HepG2 (cell line): Measurements from ENCODE around the gene ARHGAP10. TPM values are rescaled to one million over a fixed set of nuclear protein-coding genes. Genes with fewer than 3 reads are reported as not detected.

Source experiments
- ATAC-seq: fragments of 200-7000 bp; cut with Tn5 transposase; 3 replicates; pipeline ENCODE4 v1.9.1; 2020; ENCODE audit warnings: mild to moderate bottlenecking, moderate library complexity
- BruUV-seq: library from RNA; stranded (reverse); fragments of 400-500 nt; replicated peaks from 2 replicates; lab custom pipeline; 2021; lab: Mats Ljungman, UMichigan
- CTCF ChIA-PET: fragments of 300-600 bp; formaldehyde crosslinking; extraction: SDS; loops from one replicate; lab custom pipeline; 2021; ENCODE audit warnings: low total read pairs, inconsistent platforms, low intra/inter-chr PET ratio; lab: Yijun Ruan, JAX
- POLR2A ChIA-PET: fragments of 350-600 bp; sonication (Branson Sonifier 250); formaldehyde crosslinking; loops from one replicate; lab custom pipeline; 2020; ENCODE audit warnings: antibody characterized with exemption, inconsistent platforms; lab: Yijun Ruan, JAX
- DNase-seq: peaks from one replicate; pipeline ENCODE4 v3.0.0-alpha.2; 2015; ENCODE audit warnings: low spot score
- FAIRE-seq: peaks from 3 replicates; lab custom pipeline; 2011; peaks lifted over from hg19 to GRCh38; lab: Jason Lieb, UNC
- H2AFZ ChIP-seq: one replicate; pipeline ENCODE4 v1.6.1; 2011; ENCODE audit warnings: low read length, inconsistent platforms
- H3K27ac ChIP-seq: fragments of 300-600 bp; 3 replicates; pipeline ENCODE4 v1.8.0; 2011; ENCODE audit warnings: mixed run types, mild to moderate bottlenecking, mixed read lengths, low read length, inconsistent platforms; ENCODE audit not compliant: insufficient read depth; ENCODE audit errors: extremely low read length
- H3K27me3 ChIP-seq, 2 experiments: fragments of 200-600 bp in 1 of 2; 2 replicates in 1 of 2; 3 replicates in 1 of 2; pipeline versions ENCODE4 v1.6.0 to v1.8.0; 2011; ENCODE audit warnings: low read length in 2 of 2, mild to moderate bottlenecking in 2 of 2, moderate library complexity in 2 of 2, inconsistent platforms in 1 of 2; ENCODE audit not compliant: insufficient read depth in 2 of 2, control insufficient read depth in 1 of 2
- H3K36me3 ChIP-seq, 2 experiments: fragments of 200-600 bp in 1 of 2; replicated peaks in 1 of 2; 2 replicates in 1 of 2; 3 replicates in 1 of 2; pipeline versions ENCODE4 v1.5.1 to v1.8.0; 2011; ENCODE audit warnings: low read length in 2 of 2, inconsistent platforms in 1 of 2; ENCODE audit not compliant: insufficient read depth in 2 of 2, control insufficient read depth in 1 of 2
- H3K4me1 ChIP-seq: 2 replicates; pipeline ENCODE4 v1.5.1; 2012; ENCODE audit warnings: low read length, inconsistent platforms; ENCODE audit not compliant: insufficient read depth
- H3K4me2 ChIP-seq: 2 replicates; pipeline ENCODE4 v1.6.0; 2011; ENCODE audit warnings: low read depth, low read length, inconsistent platforms
- H3K4me3 ChIP-seq, 3 experiments: fragments of 200-600 bp in 1 of 3; sonication (generic), shearing (Covaris generic) in 1 of 3; replicated peaks in 1 of 3; 2 replicates each; pipeline ENCODE4 v1.5.1; 2011 to 2016; ENCODE audit warnings: low read length in 3 of 3, inconsistent platforms in 2 of 3, low read depth in 2 of 3, mild to moderate bottlenecking in 2 of 3, control low read depth in 1 of 3, mixed read lengths in 1 of 3; ENCODE audit not compliant: insufficient read depth in 1 of 3
- H3K79me2 ChIP-seq: one replicate; pipeline ENCODE4 v1.6.1; 2011; ENCODE audit warnings: low read length, inconsistent platforms; ENCODE audit not compliant: insufficient read depth
- H3K9ac ChIP-seq: 2 replicates; pipeline ENCODE4 v1.6.0; 2011; ENCODE audit warnings: mild to moderate bottlenecking, low read depth, low read length, inconsistent platforms; ENCODE audit not compliant: insufficient read depth
- H3K9me3 ChIP-seq: 2 replicates; pipeline ENCODE4 v1.5.1; 2012; ENCODE audit warnings: mild to moderate bottlenecking, low read length
- H4K20me1 ChIP-seq: 2 replicates; pipeline ENCODE4 v1.6.0; 2011; ENCODE audit warnings: inconsistent platforms, mild to moderate bottlenecking, low read length, moderate library complexity; ENCODE audit not compliant: insufficient read depth
- EP300 ChIP-seq, 3 experiments: sonication (generic) in 1 of 3; formaldehyde crosslinking in 1 of 3; IDR thresholded peaks; 2 replicates each; pipeline versions ENCODE4 v1.5.1 to v1.6.1; 2011 to 2020; ENCODE audit warnings: low read depth in 2 of 3, low read length in 2 of 3, borderline replicate concordance in 1 of 3, improper control_type of control experiment in 1 of 3, mild to moderate bottlenecking in 1 of 3, missing genetic modification reagents in 1 of 3, moderate library complexity in 1 of 3
- PAXIP1 ChIP-seq: sonication (generic); formaldehyde crosslinking; conservative IDR thresholded peaks from 2 replicates; pipeline ENCODE4 v1.4.0; 2020; ENCODE audit warnings: mild to moderate bottlenecking, missing genetic modification reagents, moderate library complexity
- ZBTB34 ChIP-seq: sonication (generic); formaldehyde crosslinking; IDR thresholded peaks from 2 replicates; pipeline ENCODE4 v1.8.0; 2022; ENCODE audit warnings: mild to moderate bottlenecking, missing genetic modification reagents
- ZBTB8A ChIP-seq: sonication (generic); formaldehyde crosslinking; IDR thresholded peaks from 2 replicates; pipeline ENCODE4 v1.4.0; 2020; ENCODE audit warnings: mild to moderate bottlenecking, low read depth, missing genetic modification reagents, borderline replicate concordance
- ZMYM3 ChIP-seq: sonication (generic); formaldehyde crosslinking; IDR thresholded peaks from 2 replicates; pipeline ENCODE4 v1.5.1; 2020; ENCODE audit warnings: mild to moderate bottlenecking, missing genetic modification reagents
- ZNF512B ChIP-seq: sonication (generic); formaldehyde crosslinking; IDR thresholded peaks from 2 replicates; pipeline ENCODE4 v1.5.1; 2020; ENCODE audit warnings: missing genetic modification reagents, mild to moderate bottlenecking, borderline replicate concordance
- WGBS: methylation state at CpG from one replicate; pipeline ENCODE4 v1.1.6; 2017; ENCODE audit warnings: low lambda C conversion rate; 5-methylcytosine and 5-hydroxymethylcytosine counted together
- in situ Hi-C: cut with HindIII; loops from 2 replicates; pipeline ENCODE4 v1.10.0; 2017; ENCODE audit warnings: low pct_unique_long_range_greater_than_20kb; ENCODE audit not compliant: extremely low pct_ligation_motif_present
- intact Hi-C: fragments of 100-400 bp; cut with micrococcal nuclease; formaldehyde crosslinking; loops from one replicate; pipeline ENCODE4 v1.10.0; 2022; ENCODE audit not compliant: unreplicated experiment
- polyA plus RNA-seq, 8 experiments: library from polyadenylated mRNA; depleted of rRNA in 3 of 8; stranded (reverse) in 7 of 8; unstranded in 1 of 8; fragments of >200 nt; fragmentation: Illumina TruSeq in 4 of 8; extraction: Trizol in 4 of 8; gene quantifications; 2 replicates each; pipeline versions ENCODE4 v1.2.1 to v1.2.3, GENCODE V29; 2011 to 2016; ENCODE audit warnings: low read depth in 4 of 8, missing spikeins in 1 of 8, mixed read lengths in 1 of 8; ENCODE audit not compliant: insufficient read depth in 1 of 8
- total RNA-seq, 5 experiments: library from RNA; depleted of rRNA; stranded (reverse); fragments of >200 nt; fragmentation: Illumina TruSeq; extraction: Trizol; gene quantifications; 2 replicates each; pipeline ENCODE4 v1.2.3, GENCODE V29; 2016; ENCODE audit warnings: low read depth in 1 of 5

Gene ARHGAP10
- total and polyA plus RNA-seq, 2 of the 13 experiments (the other 11 are each of a cell fraction or from before 2014, with no cell fraction given), result 0.45 to 1.6 TPM

- TF ChIP-seq PAXIP1 (CRISPR knock-in tag), result no peak
These were observed 209.5 kb downstream of the ARHGAP10 start (continued) for GRCh38 chr4:147941373-147941772.

- Histone ChIP-seq H2AFZ (no peak overlapping the region), H3K27me3 (no peaks in the 10 kb centered on the region), H3K79me2 (no peaks in the 10 kb centered on the region), H3K4me1 (no peaks in the 10 kb centered on the region), H3K36me3 (no peaks in the 10 kb centered on the region), H3K4me2 (no peak overlapping the region), H3K9me3 (no peaks in the 10 kb centered on the region), H3K27ac (no peak overlapping the region), H3K4me3 (no peak overlapping the region), H4K20me1 (no peaks in the 10 kb centered on the region), H3K9ac (no peak overlapping the region)
- in situ Hi-C loops (no loop called here), intact Hi-C loops (no loop called here)
- DNase-seq, result no peak
- WGBS, result 66% methylated on average over 5 of the region's 5 CpGs
- ChIA-PET CTCF (no interaction called here), POLR2A (no interaction called here)
- BruUV-seq, result no TSS peak
- no peak for FAIRE-seq
- TF ChIP-seq ZBTB34 (CRISPR knock-in tag), result no peak
- TF ChIP-seq EP300 (IDR thresholded peaks at IDR 0.05; ENCODE audit: low read depth in 2 of 2, low read length in 2 of 2), result no peak
- TF ChIP-seq EP300 (CRISPR knock-in tag; IDR thresholded peaks at IDR 0.05; ENCODE audit: borderline replicate concordance), result no peak
- TF ChIP-seq ZBTB8A (CRISPR knock-in tag), result no peak
- TF ChIP-seq ZMYM3, result no peak
- TF ChIP-seq ZNF512B, result no peak
- no peak for ATAC-seq
These were observed 210.8 kb downstream of the ARHGAP10 start for GRCh38 chr4:147942729-147943128.
